HepG2 (cell line): ENCODE measurements around the gene LRP10. TPM values are rescaled to one million over a fixed set of nuclear protein-coding genes. Genes with fewer than 3 reads are reported as not detected.

Source experiments
- FIP1L1 ChIP-seq: fragments of 200-400 bp; formaldehyde crosslinking; IDR thresholded peaks from 2 replicates; pipeline ENCODE4 v1.6.1; 2018; ENCODE audit warnings: low read depth, mild to moderate bottlenecking, low read length, moderate library complexity, borderline replicate concordance; ENCODE audit not compliant: insufficient read depth
- FOSL2 ChIP-seq: sonication (generic); formaldehyde crosslinking; IDR thresholded peaks from 2 replicates; pipeline ENCODE4 v1.4.0; 2020; ENCODE audit warnings: missing genetic modification reagents
- JUND ChIP-seq: sonication (generic); formaldehyde crosslinking; IDR thresholded peaks from 2 replicates; pipeline ENCODE4 v1.8.0; 2022; ENCODE audit warnings: mild to moderate bottlenecking, missing genetic modification reagents
- LCORL ChIP-seq, 2 experiments: fragments of 450-650 bp in 1 of 2; sonication (generic) in 1 of 2; formaldehyde crosslinking in 1 of 2; IDR thresholded peaks; 2 replicates each; pipeline versions ENCODE4 v1.5.0 to v1.6.1; 2017 to 2020; ENCODE audit warnings: antibody characterized with exemption in 1 of 2, missing genetic modification reagents in 1 of 2
- ZNF460 ChIP-seq: sonication (generic); formaldehyde crosslinking; IDR thresholded peaks from 2 replicates; pipeline ENCODE4 v1.5.1; 2020; ENCODE audit warnings: missing genetic modification reagents, mild to moderate bottlenecking, borderline replicate concordance
- ZNF589 ChIP-seq: sonication (generic); formaldehyde crosslinking; conservative IDR thresholded peaks from 2 replicates; pipeline ENCODE4 v1.8.0; 2022; ENCODE audit warnings: mild to moderate bottlenecking, moderate library complexity, missing genetic modification reagents
- ZNF777 ChIP-seq: sonication (generic); formaldehyde crosslinking; IDR thresholded peaks from 2 replicates; pipeline ENCODE4 v1.4.0; 2020; ENCODE audit warnings: missing genetic modification reagents
- polyA plus RNA-seq, 8 experiments: library from polyadenylated mRNA; depleted of rRNA in 3 of 8; stranded (reverse) in 7 of 8; unstranded in 1 of 8; fragments of >200 nt; fragmentation: Illumina TruSeq in 4 of 8; extraction: Trizol in 4 of 8; gene quantifications; 2 replicates each; pipeline versions ENCODE4 v1.2.1 to v1.2.3, GENCODE V29; 2011 to 2016; ENCODE audit warnings: low read depth in 4 of 8, missing spikeins in 1 of 8, mixed read lengths in 1 of 8; ENCODE audit not compliant: insufficient read depth in 1 of 8
- total RNA-seq, 5 experiments: library from RNA; depleted of rRNA; stranded (reverse); fragments of >200 nt; fragmentation: Illumina TruSeq; extraction: Trizol; gene quantifications; 2 replicates each; pipeline ENCODE4 v1.2.3, GENCODE V29; 2016; ENCODE audit warnings: low read depth in 1 of 5
- TF ChIP-seq, protein P1 (sequence below): sonication (generic); formaldehyde crosslinking; IDR thresholded peaks from 2 replicates; pipeline ENCODE4 v1.5.1; 2020; ENCODE audit warnings: missing genetic modification reagents, mild to moderate bottlenecking, borderline replicate concordance
- TF ChIP-seq, protein P2 (sequence below): sonication (generic); formaldehyde crosslinking; IDR thresholded peaks from 2 replicates; pipeline ENCODE4 v1.4.0; 2020; ENCODE audit warnings: mild to moderate bottlenecking, missing genetic modification reagents
- TF ChIP-seq, protein P3 (sequence below): sonication (generic); formaldehyde crosslinking; IDR thresholded peaks from 2 replicates; pipeline ENCODE4 v1.5.1; 2020; ENCODE audit warnings: mild to moderate bottlenecking, missing genetic modification reagents, borderline replicate concordance
- TF ChIP-seq, protein P4 (sequence below), 2 experiments: IDR thresholded peaks; 2 replicates each; pipeline ENCODE4 v1.6.1; 2011 to 2012; ENCODE audit warnings: low read length in 2 of 2, borderline replicate concordance in 1 of 2, low read depth in 1 of 2, mild to moderate bottlenecking in 1 of 2, moderate library complexity in 1 of 2

LRP10 gene
- total and polyA plus RNA-seq, 2 of the 13 experiments (the other 11 are each of a cell fraction or from before 2014, with no cell fraction given) = 16.9 to 45.2 TPM

DNA sequence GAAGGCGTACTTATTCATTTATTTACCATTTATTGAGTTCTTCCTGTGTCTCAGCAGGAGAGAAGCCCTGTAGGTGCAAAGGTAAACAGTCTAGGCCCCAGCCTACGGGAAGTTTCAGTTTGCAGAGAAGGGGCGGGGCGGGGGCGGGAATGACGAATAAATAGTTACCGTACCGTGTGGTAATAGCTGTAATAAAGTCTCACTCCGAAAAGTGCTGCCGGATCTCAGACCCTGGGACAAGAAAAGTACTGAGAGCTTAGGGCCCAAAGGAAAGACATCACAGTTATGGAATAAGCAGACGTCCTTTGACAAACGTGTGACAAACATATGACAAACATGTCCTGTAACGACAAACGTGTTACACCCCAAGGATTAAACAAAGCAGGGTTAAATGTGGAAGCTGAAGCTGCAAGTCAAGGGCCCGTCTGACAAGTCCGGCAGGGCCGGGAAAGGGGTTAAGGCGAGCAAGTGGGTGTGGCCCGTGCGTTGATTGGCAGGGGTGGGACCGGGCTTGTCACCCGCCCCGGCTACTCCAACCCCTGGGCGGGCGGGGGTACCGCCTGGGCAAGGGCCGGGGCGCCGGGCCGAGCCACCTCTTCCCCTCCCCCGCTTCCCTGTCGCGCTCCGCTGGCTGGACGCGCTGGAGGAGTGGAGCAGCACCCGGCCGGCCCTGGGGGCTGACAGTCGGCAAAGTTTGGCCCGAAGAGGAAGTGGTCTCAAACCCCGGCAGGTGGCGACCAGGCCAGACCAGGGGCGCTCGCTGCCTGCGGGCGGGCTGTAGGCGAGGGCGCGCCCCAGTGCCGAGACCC is at the start of gene LRP10 (continued):
- TF ChIP-seq, protein P1, sequence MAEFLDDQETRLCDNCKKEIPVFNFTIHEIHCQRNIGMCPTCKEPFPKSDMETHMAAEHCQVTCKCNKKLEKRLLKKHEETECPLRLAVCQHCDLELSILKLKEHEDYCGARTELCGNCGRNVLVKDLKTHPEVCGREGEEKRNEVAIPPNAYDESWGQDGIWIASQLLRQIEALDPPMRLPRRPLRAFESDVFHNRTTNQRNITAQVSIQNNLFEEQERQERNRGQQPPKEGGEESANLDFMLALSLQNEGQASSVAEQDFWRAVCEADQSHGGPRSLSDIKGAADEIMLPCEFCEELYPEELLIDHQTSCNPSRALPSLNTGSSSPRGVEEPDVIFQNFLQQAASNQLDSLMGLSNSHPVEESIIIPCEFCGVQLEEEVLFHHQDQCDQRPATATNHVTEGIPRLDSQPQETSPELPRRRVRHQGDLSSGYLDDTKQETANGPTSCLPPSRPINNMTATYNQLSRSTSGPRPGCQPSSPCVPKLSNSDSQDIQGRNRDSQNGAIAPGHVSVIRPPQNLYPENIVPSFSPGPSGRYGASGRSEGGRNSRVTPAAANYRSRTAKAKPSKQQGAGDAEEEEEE (CRISPR knock-in tag) = peak; percentile 88; the same call in 1 of the 2 replicates
- peak; percentile 84 for TF ChIP-seq FOSL2
- TF ChIP-seq ZNF777 (CRISPR knock-in tag) = peak; percentile 83
- peak; percentile 30; the same call in 1 of the 2 replicates for TF ChIP-seq FIP1L1
- TF ChIP-seq, protein P2, sequence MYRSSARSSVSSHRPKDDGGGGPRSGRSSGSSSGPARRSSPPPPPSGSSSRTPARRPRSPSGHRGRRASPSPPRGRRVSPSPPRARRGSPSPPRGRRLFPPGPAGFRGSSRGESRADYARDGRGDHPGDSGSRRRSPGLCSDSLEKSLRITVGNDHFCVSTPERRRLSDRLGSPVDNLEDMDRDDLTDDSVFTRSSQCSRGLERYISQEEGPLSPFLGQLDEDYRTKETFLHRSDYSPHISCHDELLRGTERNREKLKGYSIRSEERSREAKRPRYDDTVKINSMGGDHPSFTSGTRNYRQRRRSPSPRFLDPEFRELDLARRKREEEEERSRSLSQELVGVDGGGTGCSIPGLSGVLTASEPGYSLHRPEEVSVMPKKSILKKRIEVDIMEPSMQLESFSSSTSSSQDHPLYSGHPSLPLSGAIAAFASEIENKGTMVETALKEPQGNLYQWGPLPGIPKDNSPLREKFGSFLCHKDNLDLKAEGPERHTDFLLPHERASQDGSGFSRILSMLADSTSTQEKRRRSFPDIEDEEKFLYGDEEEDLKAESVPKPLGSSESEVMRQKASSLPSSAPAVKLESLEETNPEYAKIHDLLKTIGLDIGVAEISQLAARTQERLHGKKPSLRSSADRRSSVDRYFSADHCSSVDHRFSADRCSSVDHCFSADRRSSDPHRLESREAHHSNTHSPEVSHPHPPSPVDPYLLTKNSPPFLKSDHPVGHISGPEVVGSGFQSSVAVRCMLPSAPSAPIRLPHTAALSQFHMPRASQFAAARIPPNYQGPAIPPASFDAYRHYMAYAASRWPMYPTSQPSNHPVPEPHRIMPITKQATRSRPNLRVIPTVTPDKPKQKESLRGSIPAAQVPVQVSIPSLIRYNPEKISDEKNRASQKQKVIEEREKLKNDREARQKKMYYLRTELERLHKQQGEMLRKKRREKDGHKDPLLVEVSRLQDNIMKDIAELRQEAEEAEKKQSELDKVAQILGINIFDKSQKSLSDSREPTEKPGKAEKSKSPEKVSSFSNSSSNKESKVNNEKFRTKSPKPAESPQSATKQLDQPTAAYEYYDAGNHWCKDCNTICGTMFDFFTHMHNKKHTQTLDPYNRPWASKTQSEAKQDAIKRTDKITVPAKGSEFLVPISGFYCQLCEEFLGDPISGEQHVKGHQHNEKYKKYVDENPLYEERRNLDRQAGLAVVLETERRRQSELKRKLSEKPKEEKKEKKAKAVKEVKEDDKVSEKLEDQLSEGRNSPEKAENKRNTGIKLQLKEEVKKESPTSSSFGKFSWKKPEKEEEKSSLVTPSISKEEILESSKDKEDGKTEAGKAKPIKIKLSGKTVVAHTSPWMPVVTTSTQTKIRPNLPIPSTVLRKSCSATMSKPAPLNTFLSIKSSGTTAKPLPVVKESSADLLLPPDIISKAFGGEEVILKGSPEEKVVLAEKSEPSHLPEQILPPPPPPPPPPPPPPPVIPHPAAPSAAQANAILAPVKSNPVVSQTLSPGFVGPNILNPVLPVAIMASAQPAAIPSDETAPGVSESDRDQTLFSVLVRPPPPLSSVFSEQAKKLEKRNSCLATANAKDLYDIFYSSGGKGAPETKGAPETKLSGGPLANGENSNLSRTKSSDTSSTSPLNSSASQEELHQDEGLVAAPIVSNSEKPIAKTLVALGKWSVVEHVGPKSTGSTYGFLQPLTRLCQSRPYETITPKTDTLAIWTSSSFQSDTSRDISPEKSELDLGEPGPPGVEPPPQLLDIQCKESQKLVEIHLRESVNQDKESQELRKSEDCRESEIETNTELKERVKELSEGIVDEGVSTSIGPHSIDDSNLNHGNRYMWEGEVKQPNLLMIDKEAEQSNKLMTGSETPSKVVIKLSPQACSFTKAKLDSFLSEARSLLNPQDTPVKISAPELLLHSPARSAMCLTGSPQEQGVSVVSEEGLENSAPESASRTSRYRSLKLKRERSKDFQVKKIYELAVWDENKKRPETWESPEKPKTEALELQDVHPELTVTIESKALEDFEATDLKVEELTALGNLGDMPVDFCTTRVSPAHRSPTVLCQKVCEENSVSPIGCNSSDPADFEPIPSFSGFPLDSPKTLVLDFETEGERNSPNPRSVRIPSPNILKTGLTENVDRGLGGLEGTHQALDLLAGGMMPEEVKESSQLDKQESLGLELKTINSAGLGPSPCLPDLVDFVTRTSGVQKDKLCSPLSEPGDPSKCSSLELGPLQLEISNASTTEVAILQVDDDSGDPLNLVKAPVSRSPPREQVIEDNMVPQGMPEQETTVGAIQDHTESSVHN (CRISPR knock-in tag) = peak; percentile 81; the same call in 1 of the 2 replicates
- peak; percentile 50; the same call in 1 of the 2 replicates for TF ChIP-seq JUND (CRISPR knock-in tag)
- TF ChIP-seq, protein P3, sequence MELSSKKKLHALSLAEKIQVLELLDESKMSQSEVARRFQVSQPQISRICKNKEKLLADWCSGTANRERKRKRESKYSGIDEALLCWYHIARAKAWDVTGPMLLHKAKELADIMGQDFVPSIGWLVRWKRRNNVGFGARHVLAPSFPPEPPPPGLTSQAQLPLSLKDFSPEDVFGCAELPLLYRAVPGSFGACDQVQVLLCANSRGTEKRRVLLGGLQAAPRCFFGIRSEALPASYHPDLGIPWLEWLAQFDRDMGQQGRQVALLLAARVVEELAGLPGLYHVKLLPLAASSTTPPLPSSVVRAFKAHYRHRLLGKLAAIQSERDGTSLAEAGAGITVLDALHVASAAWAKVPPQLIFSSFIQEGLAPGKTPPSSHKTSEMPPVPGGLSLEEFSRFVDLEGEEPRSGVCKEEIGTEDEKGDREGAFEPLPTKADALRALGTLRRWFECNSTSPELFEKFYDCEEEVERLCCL (CRISPR knock-in tag) = peak; percentile 97
- TF ChIP-seq LCORL (IDR thresholded peaks at IDR 0.05) = peak; percentile 38; the same call in 1 of the 2 replicates
- peak; percentile 92 for TF ChIP-seq LCORL (CRISPR knock-in tag; IDR thresholded peaks at IDR 0.05)
- TF ChIP-seq ZNF589 = peak; percentile 69; the same call in 1 of the 2 replicates
- TF ChIP-seq ZNF460 (CRISPR knock-in tag) = peak; percentile 72; the same call in 1 of the 2 replicates
- TF ChIP-seq, protein P4, sequence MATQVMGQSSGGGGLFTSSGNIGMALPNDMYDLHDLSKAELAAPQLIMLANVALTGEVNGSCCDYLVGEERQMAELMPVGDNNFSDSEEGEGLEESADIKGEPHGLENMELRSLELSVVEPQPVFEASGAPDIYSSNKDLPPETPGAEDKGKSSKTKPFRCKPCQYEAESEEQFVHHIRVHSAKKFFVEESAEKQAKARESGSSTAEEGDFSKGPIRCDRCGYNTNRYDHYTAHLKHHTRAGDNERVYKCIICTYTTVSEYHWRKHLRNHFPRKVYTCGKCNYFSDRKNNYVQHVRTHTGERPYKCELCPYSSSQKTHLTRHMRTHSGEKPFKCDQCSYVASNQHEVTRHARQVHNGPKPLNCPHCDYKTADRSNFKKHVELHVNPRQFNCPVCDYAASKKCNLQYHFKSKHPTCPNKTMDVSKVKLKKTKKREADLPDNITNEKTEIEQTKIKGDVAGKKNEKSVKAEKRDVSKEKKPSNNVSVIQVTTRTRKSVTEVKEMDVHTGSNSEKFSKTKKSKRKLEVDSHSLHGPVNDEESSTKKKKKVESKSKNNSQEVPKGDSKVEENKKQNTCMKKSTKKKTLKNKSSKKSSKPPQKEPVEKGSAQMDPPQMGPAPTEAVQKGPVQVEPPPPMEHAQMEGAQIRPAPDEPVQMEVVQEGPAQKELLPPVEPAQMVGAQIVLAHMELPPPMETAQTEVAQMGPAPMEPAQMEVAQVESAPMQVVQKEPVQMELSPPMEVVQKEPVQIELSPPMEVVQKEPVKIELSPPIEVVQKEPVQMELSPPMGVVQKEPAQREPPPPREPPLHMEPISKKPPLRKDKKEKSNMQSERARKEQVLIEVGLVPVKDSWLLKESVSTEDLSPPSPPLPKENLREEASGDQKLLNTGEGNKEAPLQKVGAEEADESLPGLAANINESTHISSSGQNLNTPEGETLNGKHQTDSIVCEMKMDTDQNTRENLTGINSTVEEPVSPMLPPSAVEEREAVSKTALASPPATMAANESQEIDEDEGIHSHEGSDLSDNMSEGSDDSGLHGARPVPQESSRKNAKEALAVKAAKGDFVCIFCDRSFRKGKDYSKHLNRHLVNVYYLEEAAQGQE (IDR thresholded peaks at IDR 0.05; ENCODE audit: borderline replicate concordance in 1 of 2, low read depth in 1 of 2, low read length in 2 of 2) = peak in 1 of 2 experiments; percentile 49; a peak in 1 of 4 replicates
